Fibroblast of gingiva (primary cell): ENCODE data around the gene SAAL1.

ENCODE experiments used
- DNase-seq: peaks from one replicate; pipeline ENCODE4 v3.0.0-alpha.2; 2011; ENCODE audit warnings: low read depth

The SAAL1 gene

DNA sequence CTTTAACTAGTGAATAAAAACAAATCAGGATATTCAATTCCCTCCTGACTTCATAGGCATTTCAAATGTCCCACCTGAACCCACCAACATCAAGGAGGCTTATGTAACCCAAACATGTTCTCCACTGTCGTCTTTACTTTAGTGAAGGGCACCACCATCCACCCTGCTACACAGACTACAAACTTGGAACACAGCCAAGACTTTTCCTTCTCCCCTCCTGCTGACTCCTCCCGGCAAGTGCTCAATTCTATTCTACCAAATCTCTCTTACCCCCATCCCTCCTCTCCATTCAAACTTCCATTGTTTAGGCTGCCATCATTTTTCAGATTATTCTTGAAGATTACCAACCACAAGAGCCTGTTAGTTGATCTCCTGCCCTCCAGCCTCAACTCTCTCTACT, 24.3 kb downstream of the SAAL1 start:
- no peak for DNase-seq

DNA sequence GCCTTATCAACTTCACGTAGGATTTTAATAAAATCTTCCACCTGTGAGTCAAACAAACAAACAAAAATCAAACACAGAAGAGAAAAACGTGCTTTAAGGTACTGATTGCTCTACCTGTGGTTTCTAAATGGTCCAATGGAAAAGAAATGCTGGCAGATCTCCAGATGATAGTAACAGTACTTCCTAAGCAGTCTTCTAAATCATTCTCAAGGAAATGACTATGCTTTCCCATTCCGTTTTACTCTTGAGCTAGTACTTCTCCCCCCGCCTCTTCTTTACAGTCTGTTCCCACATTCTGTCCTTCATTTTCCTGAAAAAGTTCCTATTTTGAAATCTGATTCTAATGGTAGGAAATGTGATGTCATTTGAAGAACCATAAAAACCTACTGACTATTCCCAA, 25.4 kb downstream of the SAAL1 start:
- no peak for DNase-seq

DNA sequence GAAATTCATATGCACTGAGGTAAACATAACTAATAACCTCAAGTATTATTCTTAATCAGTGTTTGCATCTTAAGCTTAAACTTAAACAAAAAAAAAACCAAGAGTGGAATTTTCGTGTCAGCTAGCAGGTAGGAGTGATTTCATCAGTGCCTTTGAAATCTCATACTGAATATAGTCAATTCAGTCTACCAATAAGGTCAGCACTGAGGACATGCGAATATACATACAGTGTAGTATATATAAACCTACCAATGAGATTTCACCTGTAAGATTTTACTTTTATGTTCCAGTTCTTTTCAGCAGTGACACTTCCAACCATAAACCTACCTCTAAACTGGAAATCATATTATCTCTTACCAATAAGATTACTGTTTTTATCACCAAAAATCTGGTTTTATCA, 27.0 kb downstream of the SAAL1 start:
- DNase-seq, result no peak

DNA sequence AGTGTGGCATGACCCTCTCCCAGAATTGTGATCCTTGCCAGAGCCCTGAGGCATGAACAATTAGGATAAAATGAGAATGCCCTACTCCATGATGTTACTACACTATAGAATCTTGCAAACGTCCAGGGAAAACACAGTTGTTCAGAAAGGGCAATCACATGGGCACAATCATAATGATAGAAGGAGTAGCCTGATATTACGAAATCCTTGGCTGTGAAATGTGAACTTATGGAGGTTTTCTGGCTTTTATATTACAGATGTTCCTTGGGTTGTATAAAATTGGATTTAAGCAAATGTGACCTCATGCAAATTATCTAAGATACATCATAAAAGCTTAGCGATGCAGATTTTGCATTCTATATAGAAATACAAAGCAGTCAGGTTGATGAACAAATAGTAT, 30.4 kb downstream of the SAAL1 start:
- DNase-seq, result no peak

DNA sequence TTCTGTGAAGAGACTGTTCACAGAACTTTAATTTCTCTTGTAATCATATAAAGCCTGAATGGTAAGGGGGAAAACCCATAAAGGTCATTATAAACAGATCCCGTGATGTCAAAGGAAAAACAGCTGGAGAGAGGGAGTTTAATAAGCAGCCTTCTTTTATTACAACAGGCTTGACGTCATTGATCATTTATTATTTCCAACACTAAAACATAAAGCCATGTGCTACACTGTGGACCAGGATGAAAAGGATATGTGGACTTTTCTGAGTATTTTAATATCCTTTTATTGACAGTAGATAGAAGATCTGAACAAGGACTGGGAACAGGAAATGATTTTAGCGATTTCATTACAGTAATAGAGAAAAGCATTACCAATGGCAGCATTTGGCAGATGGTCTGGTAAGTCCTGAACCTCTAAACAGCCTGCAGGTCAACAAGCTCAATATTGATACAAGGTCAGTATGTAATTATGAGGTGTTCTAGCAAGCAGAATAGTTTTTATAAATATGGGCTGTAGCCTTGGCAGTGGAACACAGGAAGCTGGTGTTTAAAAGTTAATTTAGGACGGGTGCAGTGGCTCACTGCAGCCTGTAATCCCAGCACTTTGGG, 34.7 kb downstream of the SAAL1 start:
- DNase-seq, result no peak

DNA sequence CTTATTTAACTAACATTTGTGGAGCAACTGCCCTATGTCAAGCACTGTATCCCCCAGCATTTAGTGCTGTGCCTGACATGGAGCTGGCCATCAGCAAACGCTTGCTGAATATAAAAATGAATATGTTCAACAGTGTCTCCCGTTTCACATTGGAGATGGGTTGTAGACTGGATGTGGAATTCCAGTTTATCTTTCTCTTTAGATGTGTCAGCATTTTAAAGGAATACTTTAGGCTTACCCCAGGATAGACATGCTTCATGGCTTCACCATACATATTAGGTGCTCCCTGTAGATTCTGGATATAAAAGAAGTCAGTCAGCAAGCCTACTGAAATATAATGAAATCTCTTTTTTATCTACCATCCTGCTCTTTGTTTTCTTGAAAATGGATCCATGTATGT, 38.5 kb downstream of the SAAL1 start:
- no peak for DNase-seq

DNA sequence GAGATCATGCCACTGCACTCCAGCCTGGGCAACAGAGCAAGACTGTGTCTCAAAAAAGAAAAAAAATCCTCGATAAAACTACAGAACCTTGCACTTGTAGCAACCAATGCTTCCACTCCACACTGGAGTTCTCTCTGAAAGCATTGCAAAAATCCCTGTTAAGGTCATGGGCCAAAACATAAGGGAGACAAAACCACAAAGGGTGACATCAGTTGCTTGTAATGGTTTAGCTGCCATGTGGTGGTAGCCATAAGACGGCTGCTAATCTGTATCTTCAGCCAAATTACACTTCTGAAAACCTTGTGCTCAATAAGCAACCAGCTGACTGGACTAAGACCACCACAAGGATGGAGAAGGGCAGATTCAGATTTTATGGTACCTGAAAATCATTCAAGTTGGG, 39.3 kb downstream of the SAAL1 start:
- DNase-seq, result no peak

DNA sequence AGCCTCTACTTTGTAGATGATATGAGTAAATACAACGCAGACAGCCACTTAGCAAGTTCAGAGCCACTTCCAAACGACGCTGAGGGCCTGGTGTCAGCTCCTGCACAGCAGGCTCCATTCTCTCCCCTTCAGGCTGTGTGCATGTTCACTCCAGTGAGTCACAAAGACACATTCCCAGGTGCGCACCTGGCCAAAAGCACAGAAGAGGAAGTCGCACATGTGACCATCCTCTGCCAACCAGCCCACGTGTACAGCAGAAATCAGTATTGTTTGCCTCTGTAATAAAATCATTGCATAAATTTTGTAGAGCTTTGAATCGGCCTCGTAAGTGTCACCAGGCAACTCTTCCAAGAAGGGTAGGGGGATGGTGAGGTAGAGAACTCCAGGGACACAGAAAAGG, 40.3 kb downstream of the SAAL1 start:
- no peak for DNase-seq

DNA sequence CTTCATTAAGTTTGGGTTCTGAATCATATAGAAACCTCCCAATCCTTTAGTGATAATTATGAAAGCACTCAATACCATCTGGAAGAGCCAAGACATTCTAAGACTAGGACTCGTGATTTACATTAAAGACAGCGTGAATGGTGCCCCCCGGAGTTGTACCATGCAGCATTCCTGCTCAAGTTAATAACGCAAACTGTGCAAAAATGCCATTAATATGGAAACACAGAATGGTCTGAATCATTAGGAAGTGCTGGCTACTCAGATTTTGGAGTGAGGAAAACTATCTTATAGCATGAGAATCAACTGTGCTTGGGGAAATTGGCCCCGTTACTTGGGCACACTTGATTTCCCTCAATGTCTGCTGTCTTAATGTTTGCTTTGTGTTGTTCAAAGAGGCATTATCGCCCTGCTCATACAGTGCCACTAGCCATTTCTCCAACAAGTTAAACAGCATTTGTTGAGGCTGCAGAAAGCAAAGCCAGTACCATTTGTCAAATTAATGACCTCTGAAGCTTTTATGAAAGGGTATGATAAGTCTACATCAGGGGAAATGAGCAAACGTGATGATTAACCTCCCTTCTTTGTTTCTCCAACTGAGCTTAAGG, 41.3 kb downstream of the SAAL1 start:
- DNase-seq, result no peak

DNA sequence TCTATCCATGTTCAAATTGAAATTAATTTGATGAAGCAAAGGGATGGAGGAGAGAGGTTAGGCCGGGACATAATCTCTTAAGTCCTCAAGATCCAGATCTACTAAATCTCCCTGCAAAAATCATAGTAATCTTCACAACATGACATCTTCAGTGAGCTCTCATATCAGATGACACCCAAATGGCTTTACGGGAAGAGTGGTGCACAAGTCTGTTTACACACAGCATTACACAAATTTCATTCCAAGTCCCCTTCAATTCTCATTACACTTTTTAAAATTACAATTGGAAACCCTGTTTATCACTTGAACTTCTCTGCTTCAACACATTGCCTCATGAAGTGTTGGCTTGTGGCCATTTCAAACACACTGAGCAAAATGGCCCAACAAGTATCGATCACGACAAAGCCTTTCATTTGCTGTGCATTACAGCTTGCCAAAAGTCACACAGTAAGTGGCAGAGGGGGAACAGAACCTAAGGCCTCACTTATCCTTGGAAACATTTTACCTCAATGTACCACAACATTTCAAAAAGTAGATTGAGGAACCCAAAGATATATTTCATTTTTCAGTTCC, 41.9 kb downstream of the SAAL1 start:
- no peak for DNase-seq

DNA sequence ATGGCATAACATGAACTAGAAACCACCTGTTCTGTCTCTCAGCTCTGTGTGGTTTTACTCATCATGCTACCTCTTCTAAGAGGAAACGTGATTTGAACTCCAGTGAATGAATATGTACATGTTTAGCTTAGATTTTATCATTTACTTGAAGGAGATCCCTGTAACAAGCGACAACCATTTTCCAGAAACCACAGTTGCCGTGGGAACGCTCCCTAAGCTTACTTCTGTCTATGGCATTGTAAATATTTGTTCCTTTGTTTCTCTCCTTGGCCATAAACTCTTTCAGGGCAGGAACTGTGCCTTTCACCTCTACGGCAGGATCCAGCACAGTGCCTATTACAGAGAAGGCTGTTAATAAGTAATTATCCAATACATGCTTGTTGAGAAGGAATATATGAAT, 42.8 kb downstream of the SAAL1 start:
- no peak for DNase-seq

DNA sequence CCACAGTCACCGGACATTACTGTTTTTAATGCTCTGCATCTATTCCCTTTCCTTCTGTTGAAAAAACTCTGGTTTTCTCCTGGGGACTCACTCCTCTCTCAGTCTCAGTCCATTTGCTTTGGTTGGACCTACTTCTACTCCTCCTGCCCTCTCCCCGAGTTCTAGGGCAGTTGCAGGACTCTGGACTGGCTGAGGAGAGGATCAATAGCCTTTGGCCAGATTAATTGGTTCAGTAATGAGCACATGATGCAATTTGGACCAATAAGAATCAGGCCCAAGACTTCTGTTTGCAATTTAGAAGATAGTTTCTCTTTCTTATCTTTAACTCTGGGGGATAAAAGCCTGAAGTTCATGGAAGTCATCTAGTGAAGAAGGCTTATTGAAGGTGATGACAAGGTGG, 44.5 kb downstream of the SAAL1 start:
- DNase-seq, result no peak

DNA sequence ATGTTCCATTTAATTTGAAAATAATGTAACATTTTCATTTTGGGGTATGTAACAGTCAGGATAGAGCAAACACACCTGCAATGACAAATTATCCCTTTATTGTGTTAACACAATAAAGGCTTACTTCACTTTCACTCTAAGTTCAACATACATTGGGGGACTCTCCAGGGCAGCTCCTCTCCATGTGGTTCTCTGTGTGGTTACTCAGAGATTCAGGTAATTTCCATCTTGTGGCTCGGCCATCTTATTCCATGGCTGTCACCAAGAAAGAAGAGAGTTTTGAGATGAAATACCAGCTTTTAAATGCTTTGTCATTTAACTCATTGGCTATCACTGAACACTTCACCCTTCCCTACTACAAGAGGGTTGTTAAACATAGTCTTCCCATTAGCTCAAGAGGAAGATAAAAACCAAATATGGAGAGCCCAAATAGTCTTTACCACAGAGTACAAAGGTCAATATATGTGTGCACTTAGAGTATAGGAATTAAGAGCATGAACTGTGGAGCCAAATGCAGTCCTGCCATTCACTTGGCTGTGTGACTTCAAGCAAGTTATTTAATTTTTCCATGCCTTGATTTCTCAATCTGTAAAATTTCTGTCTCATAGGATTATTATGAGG, 49.2 kb downstream of the SAAL1 start:
- DNase-seq, result no peak

DNA sequence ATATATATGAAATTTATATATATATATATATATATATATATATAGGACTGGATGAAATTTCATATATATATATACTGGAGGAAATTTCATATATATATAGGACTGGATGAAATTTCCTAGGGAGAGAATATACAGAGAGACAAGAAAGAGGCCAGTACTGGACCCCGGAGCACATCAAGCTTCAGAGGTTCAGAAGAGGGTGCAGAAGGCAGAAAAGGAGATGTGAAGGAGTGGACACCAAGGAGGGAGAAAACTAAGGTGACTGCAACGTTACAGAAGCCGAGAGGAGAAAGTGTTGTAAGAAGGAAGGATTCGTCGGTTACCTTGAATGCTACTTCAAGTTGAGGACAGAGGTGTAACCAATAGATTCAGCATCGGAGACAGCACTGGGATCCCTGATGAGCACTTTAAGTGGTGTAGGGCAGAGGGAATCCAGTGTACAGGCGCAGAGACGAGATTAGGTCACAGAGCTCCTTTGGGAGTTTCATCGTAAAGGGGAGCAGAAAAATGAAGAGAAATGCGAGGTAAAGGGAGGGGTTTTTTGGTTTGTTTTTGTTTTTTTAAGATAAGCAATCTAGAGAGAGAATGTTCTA, 51.3 kb downstream of the SAAL1 start:
- no peak for DNase-seq

DNA sequence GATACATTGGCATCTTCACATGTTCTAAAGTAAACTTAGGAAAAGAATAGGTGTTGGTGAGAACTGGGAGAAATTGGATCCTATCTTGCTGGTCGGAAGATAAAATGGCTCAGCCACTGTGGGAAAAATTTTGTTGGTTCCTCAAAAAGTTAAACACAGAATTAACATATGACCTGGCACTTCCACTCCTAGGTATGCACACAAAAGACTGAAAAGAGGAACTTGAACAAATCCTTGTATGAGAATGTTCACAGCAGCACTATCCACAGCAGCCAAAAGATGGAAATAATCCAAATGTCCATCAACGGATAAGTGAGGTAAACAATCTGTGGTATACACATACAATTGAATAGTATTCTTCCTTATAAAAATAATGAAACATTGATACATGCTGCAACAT, 55.0 kb downstream of the SAAL1 start:
- DNase-seq, result no peak

DNA sequence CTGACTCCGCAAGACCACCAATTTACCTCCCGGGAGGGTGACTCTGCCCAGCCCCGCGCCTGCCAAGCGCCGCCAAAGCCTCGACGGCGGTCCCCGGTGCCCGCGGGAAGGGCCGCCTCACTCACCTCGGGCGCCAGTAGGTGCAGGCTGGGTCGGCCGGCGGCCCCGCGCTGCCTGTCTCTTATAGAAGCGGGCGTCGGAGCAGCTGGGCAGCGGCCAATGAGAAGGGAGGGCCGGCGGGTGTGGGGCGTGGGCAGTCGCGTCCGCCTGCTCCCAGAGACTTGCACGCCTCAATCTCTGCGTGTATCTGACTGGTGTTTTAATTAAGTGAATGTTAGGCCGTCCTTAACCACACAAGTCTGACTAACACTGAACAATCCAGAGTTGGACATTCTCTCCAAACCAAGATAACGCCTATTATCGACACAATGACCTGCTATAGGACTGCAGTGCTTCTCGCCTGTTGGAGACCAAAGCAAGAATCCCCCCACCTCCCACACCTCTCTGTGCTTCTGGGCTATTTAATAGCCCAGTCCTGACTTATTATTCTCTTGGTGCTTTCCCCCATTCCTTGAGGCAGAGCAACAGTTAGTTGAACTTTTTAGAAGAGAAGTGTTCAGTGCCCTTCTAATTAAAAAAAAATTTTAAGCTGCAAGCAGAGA, 59.6 kb downstream of the SAAL1 start, which contains the start of gene TPH1:
Gene TPH1, minus strand, starts transcription at position 154 of the 662 bp plus-strand sequence. CDS start 5,507 bp downstream, outside the sequence.
- no peak for DNase-seq

DNA sequence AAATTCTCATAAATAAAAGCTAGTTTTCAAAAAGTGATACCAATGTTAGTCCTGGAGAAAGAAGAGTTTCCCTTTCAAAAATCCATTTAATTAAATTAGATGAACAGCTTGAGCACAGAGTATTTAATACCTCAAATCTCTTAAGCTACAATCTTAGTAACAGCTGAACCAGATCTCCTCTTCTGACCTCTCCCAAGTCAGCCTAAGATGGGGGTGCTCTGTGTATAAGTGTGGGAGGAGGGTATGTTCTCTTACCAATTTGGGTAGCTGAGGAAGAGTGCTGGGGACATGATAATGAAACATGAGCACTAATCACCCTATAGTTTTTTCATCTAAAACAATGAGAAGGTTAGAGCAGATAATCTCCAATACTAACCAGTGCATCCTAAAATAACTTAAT, 69.4 kb downstream of the SAAL1 start:
- DNase-seq, result no peak
